Measurements from ENCODE around the gene XRN2.
"Not testable (repeated sequence)": the region's sequence is repeated elsewhere in the genome, so short reads cannot be mapped to it uniquely, and the experiment has no call there.

XRN2 gene

GRCh38 chr20:21391972-21392352 is 88.8 kb downstream of the XRN2 start:
- DNase-seq, result peak in 1 of 2 experiments; percentile 23
- no peak for TF ChIP-seq GATA1 (IDR thresholded peaks at IDR 0.05; ENCODE audit: low read depth, low read length)
- TF ChIP-seq POLR2A (IDR thresholded peaks at IDR 0.05; ENCODE audit: low read length), result no peak

GRCh38 chr20:21393166-21393565 is 90.0 kb downstream of the XRN2 start:
- DNase-seq, result peak in 1 of 2 experiments; percentile 7
- TF ChIP-seq GATA1 (IDR thresholded peaks at IDR 0.05; ENCODE audit: low read depth, low read length), result no peak
- TF ChIP-seq POLR2A (IDR thresholded peaks at IDR 0.05; ENCODE audit: low read length), result no peak

DNA sequence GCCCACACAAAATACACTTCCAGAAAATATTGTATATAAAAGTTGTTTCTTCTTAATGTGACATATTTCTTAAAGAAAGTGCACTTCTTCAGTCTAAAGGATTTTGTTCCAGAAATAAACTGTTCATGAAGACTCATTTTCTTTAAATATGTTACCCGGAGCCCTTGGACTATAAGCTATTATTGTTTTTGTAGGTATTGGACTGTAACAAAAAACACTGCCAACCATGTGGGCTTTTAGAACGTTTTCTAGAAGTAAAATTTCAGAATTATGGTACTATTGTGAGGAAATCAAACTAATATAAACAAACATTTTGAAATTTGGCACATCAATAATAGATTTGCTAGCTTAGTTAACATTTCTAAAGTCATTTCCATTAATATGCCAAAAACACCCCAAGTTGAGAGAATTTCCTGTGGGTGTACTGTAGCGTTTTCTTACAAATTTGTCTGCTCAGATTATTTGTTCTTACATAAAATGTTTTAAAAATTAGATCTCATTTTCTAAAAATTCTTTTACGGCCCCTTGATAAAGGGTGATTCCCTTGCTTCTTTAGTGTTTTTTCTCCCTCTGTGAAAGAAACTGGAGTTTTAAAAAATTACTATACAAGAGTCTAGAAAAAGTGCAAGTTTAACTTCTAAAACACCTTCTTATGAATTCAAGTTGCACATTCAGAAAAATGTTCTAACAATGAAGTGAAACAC is 90.8 kb downstream of the XRN2 start:
- peak in 1 of 2 experiments; percentile 28 for DNase-seq
- TF ChIP-seq GATA1 (IDR thresholded peaks at IDR 0.05; ENCODE audit: low read depth, low read length) (no peak), POLR2A (IDR thresholded peaks at IDR 0.05; ENCODE audit: low read length) (no peak)

GRCh38 chr20:21394551-21394950 is 91.4 kb downstream of the XRN2 start:
- TF ChIP-seq POLR2A (IDR thresholded peaks at IDR 0.05; ENCODE audit: low read length), result no peak
- TF ChIP-seq GATA1 (IDR thresholded peaks at IDR 0.05; ENCODE audit: low read depth, low read length), result no peak
- DNase-seq, result no peak

DNA sequence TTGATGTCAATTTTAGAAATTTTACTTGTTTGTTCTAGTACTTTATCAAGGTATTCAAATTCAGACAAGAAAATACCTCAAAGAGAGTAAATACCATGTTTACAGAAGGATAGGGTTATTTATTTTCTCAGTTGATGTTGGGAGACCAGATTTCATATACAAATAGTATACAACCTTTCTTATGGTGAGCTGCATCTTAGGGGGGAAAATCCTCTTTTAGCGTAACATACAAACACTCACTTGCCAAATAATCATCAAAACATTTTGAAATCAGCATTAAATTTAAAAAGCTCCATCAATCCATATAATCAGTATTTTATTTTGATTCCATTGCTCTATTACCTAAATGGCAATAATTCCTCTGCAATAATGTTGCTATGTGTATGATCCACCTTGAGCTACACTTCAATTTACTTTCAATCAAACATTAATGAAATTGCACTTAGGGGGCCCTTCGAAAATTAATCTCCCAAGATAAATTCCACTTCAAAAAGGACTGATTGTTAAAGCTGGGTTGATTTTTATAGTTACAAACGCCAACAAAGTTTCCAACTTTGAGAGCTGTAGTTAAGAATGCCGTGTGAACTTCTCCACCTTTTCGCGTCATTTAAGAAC is 92.0 kb downstream of the XRN2 start:
- peak in 1 of 2 experiments; percentile 27 for DNase-seq
- TF ChIP-seq GATA1 (IDR thresholded peaks at IDR 0.05; ENCODE audit: low read depth, low read length), result no peak
- no peak for TF ChIP-seq POLR2A (IDR thresholded peaks at IDR 0.05; ENCODE audit: low read length)

DNA sequence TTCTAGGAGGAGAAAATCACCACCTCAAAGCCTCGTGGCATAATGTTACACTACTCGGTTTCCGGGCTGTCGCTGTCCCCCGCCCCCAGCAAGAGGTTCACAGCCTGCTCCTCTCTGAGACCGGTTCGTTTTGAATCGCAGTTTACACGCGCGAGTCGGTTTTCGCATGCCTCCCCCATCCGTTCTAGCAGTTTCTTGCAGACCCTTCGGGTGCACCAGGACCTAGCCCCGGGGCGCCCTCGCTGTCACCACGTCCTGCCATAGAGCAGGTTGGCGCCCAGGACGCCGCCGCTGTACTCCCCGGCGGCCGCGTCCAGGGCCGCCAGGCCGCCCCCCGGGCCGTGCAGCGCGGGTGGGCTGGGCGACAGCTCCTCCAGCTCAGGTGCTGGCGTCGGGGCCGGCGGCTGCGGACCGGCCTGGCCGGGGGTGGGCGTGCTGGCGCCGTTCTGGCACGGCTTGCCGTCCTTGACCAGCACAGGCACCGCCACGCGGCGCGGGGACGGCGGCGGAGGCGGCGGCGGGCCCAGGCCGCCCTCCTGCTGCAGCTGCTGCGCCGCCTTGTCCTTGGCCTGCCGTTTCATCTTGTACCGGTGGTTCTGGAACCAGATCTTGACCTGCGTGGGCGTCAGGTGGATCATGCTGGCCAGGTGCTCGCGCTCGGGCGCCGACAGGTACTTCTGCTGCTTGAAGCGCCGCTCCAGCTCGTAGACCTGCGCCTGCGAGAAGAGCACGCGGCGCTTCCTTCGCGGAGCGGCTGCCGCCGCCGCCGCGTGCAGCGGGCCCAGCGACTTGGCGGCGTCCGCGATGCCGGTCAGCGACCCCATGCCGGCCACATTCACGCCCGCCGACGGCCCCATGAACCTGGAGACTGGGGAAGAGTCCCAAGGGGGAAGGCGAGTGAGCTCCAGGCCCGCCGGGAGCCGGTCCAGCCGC is 92.8 kb downstream of the XRN2 start:
- DNase-seq, result peak; percentile 34 to 40

GRCh38 chr20:21396599-21397340 is 93.6 kb downstream of the XRN2 start:
- peak; percentile 21 to 27 for DNase-seq
- TF ChIP-seq GATA1 (IDR thresholded peaks at IDR 0.05; ENCODE audit: low read depth, low read length) (no peak), POLR2A (IDR thresholded peaks at IDR 0.05; ENCODE audit: low read length) (no peak)

More for the DNA sequence above, 92.8 kb downstream of the XRN2 start:
- no peak for TF ChIP-seq POLR2A (IDR thresholded peaks at IDR 0.05; ENCODE audit: low read length)
- no peak for TF ChIP-seq GATA1 (IDR thresholded peaks at IDR 0.05; ENCODE audit: low read depth, low read length)

- no peak for DNase-seq
- TF ChIP-seq GATA1 (IDR thresholded peaks at IDR 0.05; ENCODE audit: low read depth, low read length) (no peak), POLR2A (IDR thresholded peaks at IDR 0.05; ENCODE audit: low read length) (no peak)
Measured at GRCh38 chr20:21397341-21398108, 94.4 kb downstream of the XRN2 start, which contains the start of gene NKX2-4. Gene NKX2-4 (minus strand): TSS chr20:21397526. CDS start chr20:21397399, 127 bp downstream.

GRCh38 chr20:21398109-21399004 is 95.2 kb downstream of the XRN2 start:
- no peak for TF ChIP-seq POLR2A (IDR thresholded peaks at IDR 0.05; ENCODE audit: low read length)
- TF ChIP-seq GATA1 (IDR thresholded peaks at IDR 0.05; ENCODE audit: low read depth, low read length), result no peak
- no peak for DNase-seq

DNA sequence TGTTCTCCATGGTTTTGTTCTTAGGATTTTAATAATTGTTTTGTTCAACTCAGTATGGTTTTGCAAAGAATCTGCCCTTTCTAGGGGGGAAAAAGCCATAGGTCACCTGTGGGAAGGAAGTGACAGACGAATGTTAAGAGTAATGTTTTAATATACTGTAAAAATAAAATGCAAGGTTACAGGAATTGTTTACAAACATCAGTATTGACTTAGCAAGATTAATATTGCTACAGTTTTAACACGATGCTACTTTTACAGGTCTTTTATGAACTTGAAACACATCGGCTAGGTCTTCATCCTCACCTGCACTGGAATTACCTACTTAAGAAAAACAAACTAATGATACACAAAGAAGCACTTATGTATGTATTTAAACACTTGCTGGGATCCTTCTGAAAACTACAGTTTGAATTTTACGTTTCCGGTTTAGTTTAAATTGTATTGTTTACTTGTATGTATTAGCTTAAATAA is 95.9 kb downstream of the XRN2 start:
- TF ChIP-seq POLR2A (IDR thresholded peaks at IDR 0.05; ENCODE audit: low read length), result no peak
- peak in 1 of 2 experiments; percentile 18 for DNase-seq

DNA sequence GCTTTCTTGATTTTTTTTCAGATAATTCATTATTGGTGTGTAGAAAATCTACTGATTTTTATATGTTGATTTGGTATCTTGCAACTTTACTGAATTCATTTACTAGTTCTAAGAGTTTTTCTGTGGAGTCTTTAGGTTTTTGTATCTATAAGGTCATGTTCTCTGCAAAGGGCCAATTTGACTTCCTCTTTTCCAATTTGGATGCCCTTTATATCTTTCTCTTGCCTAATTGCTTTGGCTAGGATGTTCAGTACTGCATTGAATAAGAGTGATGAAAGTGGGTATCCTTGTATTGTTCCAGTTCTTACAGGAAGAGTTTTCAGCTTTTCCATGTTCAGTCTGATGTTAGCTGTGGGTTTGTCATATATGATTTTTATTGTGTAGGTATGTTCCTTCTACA is 108.6 kb downstream of the XRN2 start:
- TF ChIP-seq POLR2A (IDR thresholded peaks at IDR 0.05; ENCODE audit: low read length) (no peak), GATA1 (IDR thresholded peaks at IDR 0.05; ENCODE audit: low read depth, low read length) (no peak)

GRCh38 chr20:21413996-21414395 is 110.9 kb downstream of the XRN2 start:
- not testable (repeated sequence) for DNase-seq

More for the DNA sequence above, 108.6 kb downstream of the XRN2 start:
- DNase-seq, result no peak

DNA sequence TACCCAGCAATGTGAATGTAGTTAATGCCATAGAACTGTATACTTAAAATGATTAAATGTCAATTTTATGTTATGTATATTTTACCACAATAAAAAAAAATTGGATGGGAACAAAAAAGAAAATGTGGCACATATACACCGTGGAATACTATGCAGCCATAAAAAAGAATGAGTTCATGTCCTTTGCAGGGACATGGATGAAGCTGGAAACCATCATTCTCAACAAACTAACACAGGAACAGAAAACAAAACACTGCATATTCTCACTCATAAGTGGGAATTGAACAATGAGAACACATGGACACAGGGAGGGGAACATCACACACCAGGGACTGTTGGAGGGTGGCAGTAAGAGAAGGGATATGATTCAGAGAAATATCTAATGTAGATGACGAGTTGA is 116.0 kb downstream of the XRN2 start:
- not testable (repeated sequence) for DNase-seq

Data from erythroblast (primary cell).